Stimulated activated CD8-positive, alpha-beta memory T cell treated with anti-CD3 and anti-CD28 coated beads, Interleukin-12 subunit alpha, Interleukin-12 subunit beta, amount 100 ng/mL, for 4 hours (primary cell): ENCODE data around the gene TAF1.
"Not testable (repeated sequence)": the region's sequence is repeated elsewhere in the genome, so short reads cannot be mapped to it uniquely, and the experiment has no call there.

Experiments
- DNase-seq: peaks from one replicate; pipeline ENCODE4 v3.0.0-alpha.2; 2020; ENCODE audit warnings: low read depth

Gene TAF1

GRCh38 chrX:71365875-71366673 lies at the start of gene TAF1:
Gene TAF1, plus strand, starts transcription at chrX:71366357. Its CDS starts 18 bp downstream, at chrX:71366375.
- DNase-seq = peak; percentile 76

- DNase-seq = not testable (repeated sequence)
Measured at GRCh38 chrX:71316959-71317358, 49.2 kb upstream of the TAF1 start.

GRCh38 chrX:71320126-71320525 lies 46.0 kb upstream of the TAF1 start:
- DNase-seq = no peak

- DNase-seq = no peak
Measured at GRCh38 chrX:71321731-71322130, 44.4 kb upstream of the TAF1 start.

- DNase-seq = not testable (repeated sequence)
Measured at GRCh38 chrX:71324452-71324851, 41.7 kb upstream of the TAF1 start.

GRCh38 chrX:71326394-71326793 lies 39.8 kb upstream of the TAF1 start:
- no peak for DNase-seq

GRCh38 chrX:71349151-71349665 lies 16.9 kb upstream of the TAF1 start:
- not testable (repeated sequence) for DNase-seq

- not testable (repeated sequence) for DNase-seq
Measured at GRCh38 chrX:71349867-71350266, 16.3 kb upstream of the TAF1 start.

GRCh38 chrX:71352439-71352838 lies 13.7 kb upstream of the TAF1 start:
- DNase-seq = not testable (repeated sequence)

- no peak for DNase-seq
Measured at GRCh38 chrX:71364221-71364620, 1.9 kb upstream of the TAF1 start.

GRCh38 chrX:71365356-71365874 lies 742 bp upstream of the TAF1 start:
- no peak for DNase-seq

GRCh38 chrX:71366674-71367256 lies 608 bp downstream of the TAF1 start:
- DNase-seq = no peak

GRCh38 chrX:71367396-71367795 lies 1.2 kb downstream of the TAF1 start:
- no peak for DNase-seq

- no peak for DNase-seq
Measured at GRCh38 chrX:71372388-71372787, 6.2 kb downstream of the TAF1 start.

- no peak for DNase-seq
Measured at GRCh38 chrX:71378732-71379131, 12.6 kb downstream of the TAF1 start.

- not testable (repeated sequence) for DNase-seq
Measured at GRCh38 chrX:71391725-71392124, 25.6 kb downstream of the TAF1 start.

GRCh38 chrX:71393919-71394318 lies 27.8 kb downstream of the TAF1 start:
- DNase-seq = no peak

- DNase-seq = no peak
Measured at GRCh38 chrX:71396576-71396975, 30.4 kb downstream of the TAF1 start.

- DNase-seq = no peak
Measured at GRCh38 chrX:71400710-71401109, 34.6 kb downstream of the TAF1 start.

GRCh38 chrX:71416260-71416659 lies 50.1 kb downstream of the TAF1 start:
- not testable (repeated sequence) for DNase-seq

- DNase-seq = no peak
Measured at GRCh38 chrX:71420686-71421085, 54.5 kb downstream of the TAF1 start.

- no peak for DNase-seq
Measured at GRCh38 chrX:71432733-71433132, 66.6 kb downstream of the TAF1 start.

GRCh38 chrX:71438750-71439149 lies 72.6 kb downstream of the TAF1 start:
- DNase-seq = no peak
